NCI-H2171 (cell line): ENCODE data around the gene NUP58.
"Not testable (repeated sequence)": the region's sequence is repeated elsewhere in the genome, so short reads cannot be mapped to it uniquely, and the experiment has no call there.

Experiments
- DNase-seq: peaks from one replicate; lab custom pipeline; 2025; lab: John Stamatoyannopoulos, UW

NUP58 gene

DNA sequence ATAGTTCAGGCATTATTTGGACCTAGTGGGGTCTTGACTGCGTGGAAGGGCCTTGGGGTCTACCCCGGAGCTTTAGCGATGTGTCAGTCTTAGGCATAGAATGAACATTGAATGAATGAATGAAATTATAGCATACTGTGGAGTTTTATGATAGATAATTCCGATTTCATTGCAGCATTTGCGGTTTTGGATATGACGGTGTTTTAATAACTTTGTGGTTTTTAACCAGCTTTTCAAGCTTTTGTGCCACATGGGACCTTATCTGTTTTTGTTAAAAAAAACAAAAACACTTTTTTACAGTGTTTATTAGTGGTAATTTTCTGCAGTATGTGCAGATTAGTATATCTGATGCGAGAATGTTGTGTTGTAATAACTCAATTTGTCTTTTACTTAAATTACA, 696 bp downstream of the NUP58 start:
- no peak for DNase-seq

DNA sequence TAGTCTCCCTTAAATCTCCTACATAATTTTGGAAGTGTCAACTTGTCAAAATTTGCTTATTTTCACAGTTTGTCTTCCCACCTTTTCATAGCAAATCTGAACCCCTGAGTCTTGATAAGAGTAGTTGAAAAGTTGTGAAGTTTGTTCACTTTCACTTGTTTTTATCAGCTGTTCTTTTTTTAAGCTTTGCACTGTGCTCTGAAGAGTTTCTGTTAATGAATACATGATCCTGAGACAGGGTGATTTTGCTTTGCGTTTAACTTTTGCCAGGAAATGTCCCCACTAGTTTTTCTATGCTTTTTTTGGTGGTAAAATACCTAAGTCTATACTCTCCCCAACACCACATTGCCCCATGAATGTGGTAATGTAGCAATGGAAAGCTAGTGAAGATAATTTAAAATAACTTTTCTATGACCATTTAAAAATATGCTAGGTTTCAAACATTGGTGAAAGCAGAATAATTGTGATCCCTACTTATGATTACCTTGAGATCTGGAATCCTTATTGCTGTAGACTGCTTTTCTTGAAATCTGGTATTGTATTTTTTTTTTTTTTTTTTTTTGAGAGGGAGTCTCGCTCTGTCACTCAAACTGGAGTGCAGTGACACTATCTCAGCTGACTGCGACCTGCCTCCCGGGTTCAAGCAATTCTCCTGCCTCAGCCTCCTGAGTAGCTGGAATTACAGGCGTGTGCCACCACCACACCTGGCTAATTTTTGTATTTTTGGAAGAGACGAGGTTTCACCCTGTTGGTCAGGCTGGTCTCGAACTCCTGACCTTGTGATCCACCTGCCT, 5.4 kb downstream of the NUP58 start:
- no peak for DNase-seq

GRCh38 chr13:25310891-25311290, 9.5 kb downstream of the NUP58 start:
- DNase-seq, result no peak

DNA sequence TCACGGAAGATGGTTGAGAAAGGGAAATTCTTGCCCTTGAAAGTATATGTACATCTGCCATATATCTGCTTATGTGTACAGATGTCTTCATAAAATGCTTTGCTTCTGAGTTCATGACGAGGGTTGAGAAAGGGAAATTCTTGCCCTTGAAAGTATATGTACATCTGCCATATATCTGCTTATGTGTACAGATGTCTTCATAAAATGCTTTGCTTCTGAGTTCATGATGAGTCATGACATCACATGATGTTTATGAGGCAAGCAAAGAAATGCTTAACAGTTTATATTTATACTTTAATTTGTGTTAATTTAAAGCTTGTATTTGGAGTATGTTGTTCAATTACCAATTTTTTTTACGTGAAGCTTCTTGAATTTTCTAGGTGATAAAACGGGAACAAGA, 17.5 kb downstream of the NUP58 start:
- DNase-seq, result not testable (repeated sequence)

GRCh38 chr13:25319771-25320170, 18.3 kb downstream of the NUP58 start:
- DNase-seq, result no peak

DNA sequence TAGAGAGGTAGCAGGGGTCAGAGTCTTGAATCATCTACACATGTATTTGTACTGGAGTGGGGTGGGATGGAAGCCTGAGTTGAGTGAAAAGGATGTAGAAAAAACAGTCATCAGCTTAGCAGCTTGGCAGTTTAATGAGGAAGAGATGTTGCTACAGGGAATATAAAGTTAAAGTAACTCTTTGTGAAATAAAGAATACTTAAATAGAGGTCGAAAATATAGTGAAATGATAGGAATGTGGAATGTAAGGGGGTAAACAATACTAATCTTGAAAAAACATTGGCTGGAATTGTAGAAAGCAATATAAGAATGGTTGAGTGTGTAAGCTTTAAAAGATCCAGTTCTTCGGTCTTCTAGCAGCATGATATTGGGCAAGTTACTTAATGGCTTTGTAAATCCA, 22.7 kb downstream of the NUP58 start:
- no peak for DNase-seq

- no peak for DNase-seq
These were observed 28.3 kb downstream of the NUP58 start for GRCh38 chr13:25329706-25330105.

DNA sequence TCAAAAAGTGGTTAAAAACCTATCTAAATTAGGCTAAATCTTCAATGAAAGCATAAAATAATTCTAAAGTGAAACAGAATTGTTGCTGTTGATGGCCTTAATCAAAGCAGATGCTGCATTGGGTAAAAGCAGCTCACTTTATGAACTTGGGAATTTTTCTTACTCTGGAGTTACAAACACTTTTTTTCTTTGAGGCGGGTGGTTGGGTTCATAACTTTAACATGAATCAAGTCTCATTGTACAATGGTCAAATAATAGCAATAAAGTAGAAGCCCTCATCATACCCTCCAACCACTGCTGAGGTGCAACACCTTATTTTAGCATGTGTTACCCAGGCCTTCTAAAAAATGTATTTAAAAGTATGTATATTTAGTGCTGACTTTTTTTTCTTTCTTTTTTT, 29.1 kb downstream of the NUP58 start:
- no peak for DNase-seq

DNA sequence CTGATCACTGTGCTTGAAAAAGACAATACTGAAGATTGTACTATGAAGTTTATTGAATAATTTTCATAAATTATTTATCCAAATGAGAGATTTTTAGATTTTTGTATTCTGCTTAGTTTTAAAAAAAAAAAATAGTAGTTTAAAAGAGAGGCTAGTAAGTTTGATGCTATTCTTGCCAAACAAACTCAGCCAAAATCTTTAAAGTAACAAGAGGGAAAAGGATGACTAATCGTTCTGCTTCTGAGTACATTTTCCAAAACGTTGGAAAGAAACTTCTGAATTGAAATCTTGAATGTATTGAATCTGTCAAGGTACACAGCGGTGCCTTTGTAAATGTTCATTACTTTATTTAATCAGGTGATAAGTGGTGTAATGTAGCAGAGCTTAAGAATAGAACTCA, 34.4 kb downstream of the NUP58 start:
- no peak for DNase-seq

DNA sequence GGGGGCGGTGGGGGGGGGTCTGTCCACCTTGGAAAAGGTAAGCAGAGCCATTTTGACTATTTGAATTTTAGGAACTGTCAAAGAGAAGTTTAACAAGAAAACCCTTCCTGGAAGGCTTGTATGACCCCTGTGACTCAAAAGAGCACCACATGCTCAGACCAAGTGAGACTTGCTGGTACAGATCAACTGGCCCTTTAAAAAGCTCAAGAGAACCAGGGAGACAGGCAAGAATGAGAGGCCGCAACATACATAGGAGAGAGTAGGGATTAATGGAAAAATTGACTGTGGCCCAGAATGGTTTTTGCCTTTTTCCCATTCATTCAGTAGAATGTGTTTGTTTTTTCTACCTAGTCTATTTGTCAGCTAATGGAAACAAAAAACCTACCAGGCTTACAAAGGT, 44.2 kb downstream of the NUP58 start:
- DNase-seq, result no peak

DNA sequence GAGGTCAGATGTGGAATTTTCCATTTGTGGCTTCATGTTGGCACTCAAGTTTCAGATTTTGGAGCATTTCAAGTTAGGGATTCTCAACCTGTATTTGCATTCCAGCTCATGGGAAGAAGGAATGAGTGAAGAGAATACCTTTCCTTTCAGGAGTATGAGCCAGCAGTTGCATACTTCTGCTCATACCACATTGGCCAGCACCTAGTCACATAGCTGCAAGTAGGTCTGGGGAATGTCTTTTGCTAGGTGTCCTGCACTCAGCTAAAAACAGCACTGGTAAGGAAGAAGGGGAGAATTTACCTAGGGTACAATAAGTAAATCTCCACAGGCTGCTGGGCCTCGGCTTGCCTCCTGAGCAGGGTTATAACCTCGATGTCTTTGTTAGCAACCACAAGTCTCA, 45.7 kb downstream of the NUP58 start:
- no peak for DNase-seq

DNA sequence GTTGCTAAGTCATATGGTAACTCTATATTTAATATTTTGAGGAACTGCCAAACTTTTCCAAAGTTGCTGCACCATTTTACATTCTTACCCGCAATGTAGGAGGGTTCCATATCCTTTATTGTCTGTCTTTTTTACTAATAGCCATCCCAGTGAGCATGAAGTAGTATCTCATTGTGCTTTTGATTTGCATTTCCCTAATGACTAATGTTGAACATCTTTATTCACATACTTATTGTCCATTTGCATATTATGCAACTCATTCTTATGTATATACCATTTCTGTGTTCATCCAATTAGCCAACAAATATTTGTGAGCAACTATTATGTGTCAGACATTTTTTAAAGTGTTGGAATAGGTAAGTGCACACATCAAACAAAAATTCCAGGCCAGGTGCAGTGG, 50.0 kb downstream of the NUP58 start:
- DNase-seq, result no peak

GRCh38 chr13:25352230-25352629, 50.8 kb downstream of the NUP58 start:
- no peak for DNase-seq

GRCh38 chr13:25352806-25353205, 51.4 kb downstream of the NUP58 start:
- no peak for DNase-seq

DNA sequence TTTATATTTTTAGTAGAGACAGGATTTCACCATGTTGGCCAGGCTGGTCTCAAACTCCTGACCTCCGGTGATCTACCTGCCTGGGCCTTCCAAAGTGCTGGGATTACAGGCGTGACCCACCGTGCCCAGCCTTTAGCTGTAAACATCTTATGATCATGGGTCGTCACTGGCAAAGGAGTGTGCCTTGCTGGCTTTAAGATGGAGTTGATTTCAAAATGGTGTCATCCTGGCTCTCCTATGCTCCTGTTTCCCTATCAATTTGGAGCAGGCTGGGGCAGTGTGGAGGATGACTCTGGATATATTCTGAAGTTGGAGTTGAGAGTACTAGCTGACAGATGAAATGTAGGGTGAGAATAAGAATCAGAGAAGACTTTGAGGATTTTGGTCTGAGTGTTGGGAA, 51.9 kb downstream of the NUP58 start:
- no peak for DNase-seq

- DNase-seq, result no peak
These were observed 53.0 kb downstream of the NUP58 start for GRCh38 chr13:25354377-25354776.

GRCh38 chr13:25360443-25360842, 59.0 kb downstream of the NUP58 start:
- not testable (repeated sequence) for DNase-seq

DNA sequence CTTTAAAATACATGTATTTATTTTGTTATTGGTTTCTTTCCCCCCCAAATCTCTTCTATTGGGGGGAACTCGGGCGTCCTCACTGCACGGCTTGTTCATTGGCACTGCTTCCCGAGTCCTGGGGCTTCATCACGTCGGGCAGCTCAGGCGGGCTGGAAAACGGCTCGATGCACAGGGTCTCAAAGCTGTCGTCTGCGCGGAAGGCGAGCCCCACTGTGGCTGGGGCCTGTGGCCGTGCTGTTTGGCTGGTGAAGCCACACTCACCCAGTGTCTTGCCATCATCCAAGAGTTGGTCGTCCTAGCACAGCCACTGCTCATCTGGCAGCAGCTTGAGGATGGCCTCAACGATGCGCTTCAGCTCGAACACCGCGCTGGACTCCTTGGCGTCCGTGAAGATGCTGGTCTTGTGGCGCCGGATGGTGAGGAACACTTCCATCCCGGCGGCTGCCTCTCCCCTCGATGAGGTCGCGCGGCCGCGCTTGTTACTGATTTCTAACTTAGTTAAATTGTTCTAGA, 64.4 kb downstream of the NUP58 start:
- no peak for DNase-seq

DNA sequence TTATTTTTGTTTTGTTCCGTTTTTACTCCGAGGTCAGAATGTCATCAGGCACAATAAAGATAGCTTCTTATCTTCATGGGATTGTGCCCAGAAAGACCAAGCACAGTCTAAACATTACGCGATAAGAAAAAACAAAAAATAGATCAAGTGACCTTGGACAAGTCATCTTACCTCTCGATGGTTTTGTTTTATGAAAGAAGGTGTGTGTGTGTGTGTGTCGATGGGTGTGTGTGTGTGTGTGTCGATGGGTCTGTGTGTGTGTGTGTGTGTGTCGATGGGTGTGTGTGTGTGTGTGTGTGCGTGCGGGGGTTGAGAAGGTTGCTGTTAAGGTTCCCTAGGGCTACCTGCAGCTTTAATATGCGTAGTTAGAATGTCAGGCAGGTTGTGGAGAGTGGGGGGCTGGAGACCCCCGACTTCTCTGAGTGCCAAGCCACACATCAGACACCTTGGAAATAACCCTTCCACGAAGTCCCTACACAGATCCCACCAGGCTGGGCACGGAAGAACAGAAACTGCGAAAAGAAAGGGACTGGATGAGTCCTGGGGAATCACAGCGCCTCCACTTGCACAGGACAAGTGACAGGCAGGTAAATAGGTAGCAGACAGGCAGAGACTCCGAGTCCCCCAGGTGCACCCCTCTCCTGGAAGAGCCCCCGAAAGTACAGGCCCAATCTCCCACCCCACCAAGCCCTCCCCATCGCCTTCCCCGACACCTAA, 69.9 kb downstream of the NUP58 start:
- no peak for DNase-seq

DNA sequence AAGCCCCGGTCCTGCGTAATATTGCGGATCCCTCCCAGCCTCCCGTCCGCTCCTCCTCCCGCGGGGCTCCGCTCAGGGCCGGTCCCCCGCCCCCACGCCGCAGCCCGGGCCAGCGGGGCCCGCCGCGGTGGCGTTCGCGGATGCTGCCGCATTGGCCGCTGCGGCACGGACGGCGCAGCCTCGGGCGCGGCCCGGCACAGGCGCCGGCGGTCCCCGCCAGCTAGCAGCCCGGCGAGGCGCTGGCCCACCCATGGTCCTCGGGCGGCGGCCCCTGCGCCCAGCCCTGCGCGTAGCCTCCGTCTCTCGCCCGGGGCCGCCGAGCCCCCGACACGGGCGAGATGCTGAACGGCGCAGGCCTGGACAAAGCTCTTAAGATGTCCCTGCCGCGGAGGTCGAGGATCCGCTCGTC, 70.5 kb downstream of the NUP58 start, which contains the start of gene ATP8A2:
TSS of gene ATP8A2 (plus strand) at position 100 of the 409 bp plus-strand sequence. CDS start at position 339, 239 bp downstream.
- peak; percentile 12 for DNase-seq

DNA sequence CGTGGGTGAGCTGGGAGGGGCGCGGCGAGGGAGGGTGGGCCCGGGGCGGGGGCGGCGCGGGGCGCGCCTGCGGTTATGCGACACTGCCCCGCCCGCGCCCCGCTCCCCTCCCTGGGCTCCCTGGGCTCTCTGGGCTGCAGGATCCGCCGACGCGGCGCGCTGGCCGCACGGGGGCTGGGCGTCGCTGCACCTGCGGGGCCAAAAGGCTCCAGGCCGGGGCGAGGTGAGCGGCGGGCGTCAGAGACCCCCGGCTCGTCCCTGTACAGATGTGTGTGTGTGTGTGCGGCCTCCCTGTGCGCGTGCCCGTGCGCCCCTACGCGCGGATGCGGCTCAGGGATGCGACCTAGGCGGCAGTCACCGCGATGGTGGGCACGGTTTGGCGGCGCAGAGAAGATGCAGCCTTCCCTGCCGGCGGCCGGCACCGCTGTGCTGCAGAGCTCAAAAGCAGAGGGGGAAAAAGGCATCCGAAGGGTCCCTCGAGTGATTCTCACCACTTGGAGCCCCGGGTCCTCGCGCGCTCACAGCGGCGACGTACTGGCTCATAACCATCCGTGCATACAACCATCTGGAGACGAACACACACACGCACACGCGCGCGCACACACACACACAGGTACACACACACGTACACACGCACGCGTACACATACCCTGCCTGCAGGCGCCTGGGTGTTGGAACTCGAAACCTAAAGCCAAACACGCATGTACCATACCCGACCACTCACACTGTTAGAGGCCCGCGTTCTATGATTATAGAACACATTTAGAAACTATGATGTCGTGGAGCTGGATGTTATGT, 71.1 kb downstream of the NUP58 start:
- no peak for DNase-seq

DNA sequence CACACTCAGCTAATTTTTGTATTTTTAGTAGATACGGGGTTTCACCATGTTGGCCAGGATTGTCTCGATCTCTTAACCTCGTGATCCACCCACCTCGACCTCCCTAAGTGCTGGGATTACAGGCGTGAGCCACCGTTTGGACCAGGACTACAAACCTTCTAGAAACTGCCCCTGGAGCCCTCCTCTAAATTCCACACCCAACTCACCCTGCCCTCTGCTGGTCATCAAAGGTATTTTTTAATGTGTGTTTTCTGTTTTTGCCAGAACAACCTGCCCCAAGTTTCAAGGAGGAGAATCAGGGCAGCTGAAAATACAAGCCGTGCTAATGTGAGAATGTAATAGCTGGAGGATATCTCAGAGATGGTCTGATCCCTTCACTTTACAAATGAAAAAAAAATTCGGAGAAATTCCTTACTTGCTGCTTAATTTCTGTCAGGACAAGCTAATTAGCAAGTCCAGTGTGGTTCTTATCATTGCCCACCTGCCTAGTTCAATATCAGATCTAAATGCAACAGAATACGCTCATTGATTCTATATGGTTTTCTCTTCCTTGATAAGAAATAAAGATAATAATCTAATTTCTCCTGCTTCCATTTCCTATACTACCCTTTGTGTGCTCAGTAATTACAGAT, 74.4 kb downstream of the NUP58 start:
- DNase-seq, result no peak
